HepG2 (cell line): ENCODE data around the gene MIA. TPM values are rescaled to one million over a fixed set of nuclear protein-coding genes. Genes with fewer than 3 reads are reported as not detected.

Source experiments
- ARID4A ChIP-seq: sonication (generic); formaldehyde crosslinking; IDR thresholded peaks from 2 replicates; pipeline ENCODE4 v1.5.0; 2020; ENCODE audit warnings: mild to moderate bottlenecking, missing genetic modification reagents, borderline replicate concordance
- ATF4 ChIP-seq, 2 experiments: fragments of 450-650 bp in 1 of 2; sonication (generic) in 1 of 2; formaldehyde crosslinking; IDR thresholded peaks; 2 replicates each; pipeline versions ENCODE4 v1.5.0 to v1.8.0; 2020 to 2022; ENCODE audit warnings: mild to moderate bottlenecking in 1 of 2, missing genetic modification reagents in 1 of 2
- FOXJ3 ChIP-seq: sonication (generic); formaldehyde crosslinking; IDR thresholded peaks from 2 replicates; pipeline ENCODE4 v1.4.0; 2020; ENCODE audit warnings: missing genetic modification reagents, mild to moderate bottlenecking, borderline replicate concordance
- GABPA ChIP-seq, 2 experiments: IDR thresholded peaks; 2 replicates each; pipeline ENCODE4 v1.6.1; 2011 to 2016; ENCODE audit warnings: low read depth in 2 of 2, low read length in 1 of 2, missing biosample characterization in 1 of 2, missing genetic modification characterization in 1 of 2
- GABPB1 ChIP-seq: IDR thresholded peaks from 2 replicates; pipeline ENCODE4 v1.6.1; 2016; ENCODE audit warnings: mild to moderate bottlenecking, missing genetic modification reagents, moderate library complexity, missing compliant biosample characterization
- MAZ ChIP-seq, 2 experiments: sonication (generic) in 1 of 2; formaldehyde crosslinking in 1 of 2; IDR thresholded peaks; 2 replicates each; pipeline versions ENCODE4 v1.5.0 to v1.6.1; 2012 to 2020; ENCODE audit warnings: low read depth in 2 of 2, mild to moderate bottlenecking in 2 of 2, borderline replicate concordance in 1 of 2, improper control_type of control experiment in 1 of 2, low read length in 1 of 2, missing genetic modification reagents in 1 of 2, moderate library complexity in 1 of 2
- MTA1 ChIP-seq: sonication (generic); formaldehyde crosslinking; IDR thresholded peaks from 2 replicates; pipeline ENCODE4 v1.4.0; 2020; ENCODE audit warnings: missing genetic modification reagents, mild to moderate bottlenecking, borderline replicate concordance
- NCOA1 ChIP-seq: sonication (generic); formaldehyde crosslinking; IDR thresholded peaks from 2 replicates; pipeline ENCODE4 v1.9.0; 2021; ENCODE audit warnings: missing genetic modification reagents
- SAP130 ChIP-seq: IDR thresholded peaks from 2 replicates; pipeline ENCODE4 v1.6.1; 2016; ENCODE audit warnings: low read depth
- SUZ12 ChIP-seq: fragments of 150-350 bp; IDR thresholded peaks from 2 replicates; pipeline ENCODE4 v1.6.1; 2014; ENCODE audit warnings: low read depth, low read length
- XBP1 ChIP-seq: sonication (generic); formaldehyde crosslinking; IDR thresholded peaks from 2 replicates; pipeline ENCODE4 v1.5.0; 2020; ENCODE audit warnings: missing genetic modification reagents
- YY1 ChIP-seq: IDR thresholded peaks from 2 replicates; pipeline ENCODE4 v1.6.1; 2011; ENCODE audit warnings: low read length, low read depth, moderate library complexity, mild to moderate bottlenecking; ENCODE audit not compliant: insufficient read depth, insufficient replicate concordance
- ZBTB38 ChIP-seq: sonication (generic); formaldehyde crosslinking; IDR thresholded peaks from 2 replicates; pipeline ENCODE4 v1.5.1; 2020; ENCODE audit warnings: mild to moderate bottlenecking, missing genetic modification reagents
- ZBTB46 ChIP-seq: sonication (generic); formaldehyde crosslinking; IDR thresholded peaks from 2 replicates; pipeline ENCODE4 v1.4.0; 2020; ENCODE audit warnings: mild to moderate bottlenecking, missing genetic modification reagents, borderline replicate concordance
- ZNF124 ChIP-seq: sonication (generic); formaldehyde crosslinking; IDR thresholded peaks from 2 replicates; pipeline ENCODE4 v1.4.0; 2020; ENCODE audit warnings: missing genetic modification reagents
- ZNF784 ChIP-seq: sonication (generic); formaldehyde crosslinking; IDR thresholded peaks from 2 replicates; pipeline ENCODE4 v1.5.1; 2020; ENCODE audit warnings: missing genetic modification reagents, mild to moderate bottlenecking, borderline replicate concordance
- ZSCAN25 ChIP-seq: sonication (generic); formaldehyde crosslinking; IDR thresholded peaks from 2 replicates; pipeline ENCODE4 v1.8.0; 2022; ENCODE audit warnings: mild to moderate bottlenecking, missing genetic modification reagents
- polyA plus RNA-seq, 8 experiments: library from polyadenylated mRNA; depleted of rRNA in 3 of 8; stranded (reverse) in 7 of 8; unstranded in 1 of 8; fragments of >200 nt; fragmentation: Illumina TruSeq in 4 of 8; extraction: Trizol in 4 of 8; gene quantifications; 2 replicates each; pipeline versions ENCODE4 v1.2.1 to v1.2.3, GENCODE V29; 2011 to 2016; ENCODE audit warnings: low read depth in 4 of 8, missing spikeins in 1 of 8, mixed read lengths in 1 of 8; ENCODE audit not compliant: insufficient read depth in 1 of 8
- total RNA-seq, 5 experiments: library from RNA; depleted of rRNA; stranded (reverse); fragments of >200 nt; fragmentation: Illumina TruSeq; extraction: Trizol; gene quantifications; 2 replicates each; pipeline ENCODE4 v1.2.3, GENCODE V29; 2016; ENCODE audit warnings: low read depth in 1 of 5
- TF ChIP-seq, protein P1 (sequence below): sonication (generic); formaldehyde crosslinking; IDR thresholded peaks from 2 replicates; pipeline ENCODE4 v1.4.0; 2020; ENCODE audit warnings: missing genetic modification reagents

Gene MIA
- total and polyA plus RNA-seq, 2 of the 13 experiments (the other 11 are each of a cell fraction or from before 2014, with no cell fraction given): 0.61 TPM; not detected in 1

DNA sequence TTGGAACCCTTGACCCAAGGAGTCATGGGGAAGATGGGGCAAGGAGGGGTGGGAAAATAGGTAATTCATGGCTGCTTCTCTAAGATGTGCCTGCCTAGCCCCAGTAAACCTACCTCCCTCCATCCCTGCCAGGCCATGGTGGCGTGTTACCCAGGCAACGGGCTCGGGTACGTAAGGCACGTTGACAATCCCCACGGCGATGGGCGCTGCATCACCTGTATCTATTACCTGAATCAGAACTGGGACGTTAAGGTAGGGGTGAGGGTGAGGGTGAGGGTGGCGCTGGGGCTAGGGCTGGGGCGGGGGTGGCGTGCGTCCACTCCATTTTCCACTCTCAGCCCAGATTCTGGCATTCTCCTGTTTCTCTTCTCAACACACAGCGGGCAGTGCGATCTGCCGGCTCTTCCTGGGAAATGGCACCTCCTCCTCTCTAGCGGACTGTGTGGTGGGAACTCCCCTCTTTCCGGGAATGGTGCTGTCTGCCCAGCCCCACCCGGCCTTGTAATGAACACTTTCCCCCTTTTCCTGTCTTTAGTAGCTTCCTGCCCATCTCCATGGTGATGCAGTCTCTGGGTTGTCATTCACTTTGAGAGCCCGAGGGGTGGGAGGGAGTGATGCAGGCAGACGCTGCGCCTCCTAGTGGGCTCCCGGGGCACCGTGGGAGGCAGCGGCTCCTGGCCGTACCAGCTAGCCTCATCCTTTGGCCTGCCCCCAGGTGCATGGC is 31.3 kb downstream of the MIA start (continued):
- TF ChIP-seq ARID4A (CRISPR knock-in tag) (peak; percentile 54; the same call in 1 of the 2 replicates), ZBTB46 (no peak), YY1 (peak; percentile 21), GABPA (IDR thresholded peaks at IDR 0.05; ENCODE audit: low read depth, low read length) (no peak), GABPA (CRISPR knock-in tag; IDR thresholded peaks at IDR 0.05; ENCODE audit: low read depth) (no peak), SUZ12 (no peak), ZNF784 (CRISPR knock-in tag) (no peak), ATF4 (CRISPR knock-in tag; IDR thresholded peaks at IDR 0.05) (no peak), ZNF124 (CRISPR knock-in tag) (no peak), ZBTB38 (peak; percentile 78), NCOA1 (no peak), FOXJ3 (CRISPR knock-in tag) (no peak), MTA1 (CRISPR knock-in tag) (peak; percentile 39; the same call in 1 of the 2 replicates), GABPB1 (CRISPR knock-in tag) (peak; percentile 31; the same call in 1 of the 2 replicates), SAP130 (CRISPR knock-in tag) (peak; percentile 54), XBP1 (no peak), ZSCAN25 (no peak), MAZ (IDR thresholded peaks at IDR 0.05; ENCODE audit: borderline replicate concordance, low read depth, low read length) (peak; percentile 76), MAZ (CRISPR knock-in tag; IDR thresholded peaks at IDR 0.05; ENCODE audit: low read depth) (peak; percentile 63; the same call in 1 of the 2 replicates)
- TF ChIP-seq, protein P1, sequence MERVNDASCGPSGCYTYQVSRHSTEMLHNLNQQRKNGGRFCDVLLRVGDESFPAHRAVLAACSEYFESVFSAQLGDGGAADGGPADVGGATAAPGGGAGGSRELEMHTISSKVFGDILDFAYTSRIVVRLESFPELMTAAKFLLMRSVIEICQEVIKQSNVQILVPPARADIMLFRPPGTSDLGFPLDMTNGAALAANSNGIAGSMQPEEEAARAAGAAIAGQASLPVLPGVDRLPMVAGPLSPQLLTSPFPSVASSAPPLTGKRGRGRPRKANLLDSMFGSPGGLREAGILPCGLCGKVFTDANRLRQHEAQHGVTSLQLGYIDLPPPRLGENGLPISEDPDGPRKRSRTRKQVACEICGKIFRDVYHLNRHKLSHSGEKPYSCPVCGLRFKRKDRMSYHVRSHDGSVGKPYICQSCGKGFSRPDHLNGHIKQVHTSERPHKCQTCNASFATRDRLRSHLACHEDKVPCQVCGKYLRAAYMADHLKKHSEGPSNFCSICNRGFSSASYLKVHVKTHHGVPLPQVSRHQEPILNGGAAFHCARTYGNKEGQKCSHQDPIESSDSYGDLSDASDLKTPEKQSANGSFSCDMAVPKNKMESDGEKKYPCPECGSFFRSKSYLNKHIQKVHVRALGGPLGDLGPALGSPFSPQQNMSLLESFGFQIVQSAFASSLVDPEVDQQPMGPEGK (CRISPR knock-in tag): 0 out of 2 replicates have a peak, but pooled peaks have one; percentile 23
